ENCODE measurements around the gene MAVS.
"Not testable (repeated sequence)": the region's sequence is repeated elsewhere in the genome, so short reads cannot be mapped to it uniquely, and the experiment has no call there.

MAVS gene

DNA sequence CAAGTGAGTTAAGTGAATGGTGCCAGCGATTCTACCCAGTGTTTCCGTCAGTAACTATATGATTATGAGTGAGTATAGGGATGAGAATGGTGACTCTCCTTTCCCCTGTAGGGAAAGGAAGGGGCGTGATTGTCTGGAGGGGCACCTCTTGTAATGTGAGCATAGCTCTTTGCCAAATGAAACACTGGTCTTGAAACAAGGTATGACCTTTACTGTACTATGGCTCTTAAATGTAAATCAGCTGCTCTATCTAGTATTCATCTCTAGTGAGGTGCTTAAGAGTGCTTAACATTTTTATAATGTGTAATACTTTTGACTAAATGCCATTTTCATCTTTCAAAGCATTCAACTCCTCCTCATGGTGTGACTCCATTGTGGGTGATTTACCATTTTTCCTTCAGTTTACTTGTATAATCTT lies 53.6 kb downstream of the MAVS start:
- Histone ChIP-seq H3K4me1 (ENCODE audit: control insufficient read depth, insufficient read depth, low read length, poor library complexity, severe bottlenecking) (peaks cover 12% of the 10 kb centered on the region), H3K4me3 (ENCODE audit: extremely low read depth, insufficient read depth, low read length, poor library complexity, severe bottlenecking) (no peak overlapping the region), H3K27ac (ENCODE audit: low read depth, low read length, severe bottlenecking) (no peak overlapping the region), H3K36me3 (ENCODE audit: control insufficient read depth, insufficient read depth, low read length) (peaks cover 38% of the 10 kb centered on the region), H3K9me3 (ENCODE audit: control insufficient read depth, low read length) (no peaks in the 10 kb centered on the region)
- WGBS, 2 experiments (ENCODE audit: insufficient coverage in 2 of 2): 60 to 83% methylated on average over 1 to 2 of the region's 3 CpGs

- H3K4me1 ChIP-seq (ENCODE audit: control insufficient read depth, insufficient read depth, low read length, poor library complexity, severe bottlenecking): peaks cover 11% of the 10 kb centered on the region
- H3K36me3 ChIP-seq (ENCODE audit: control insufficient read depth, insufficient read depth, low read length): peaks cover 36% of the 10 kb centered on the region
- H3K27ac ChIP-seq (ENCODE audit: low read depth, low read length, severe bottlenecking): no peak overlapping the region
- 90 to 100% methylated on average over 2 of the region's 3 CpGs for WGBS, 2 experiments (ENCODE audit: insufficient coverage in 2 of 2)
- H3K4me3 ChIP-seq (ENCODE audit: extremely low read depth, insufficient read depth, low read length, poor library complexity, severe bottlenecking): no peak overlapping the region
- H3K9me3 ChIP-seq (ENCODE audit: control insufficient read depth, low read length): no peaks in the 10 kb centered on the region
These were observed 54.5 kb downstream of the MAVS start for GRCh38 chr20:3901028-3901705.

DNA sequence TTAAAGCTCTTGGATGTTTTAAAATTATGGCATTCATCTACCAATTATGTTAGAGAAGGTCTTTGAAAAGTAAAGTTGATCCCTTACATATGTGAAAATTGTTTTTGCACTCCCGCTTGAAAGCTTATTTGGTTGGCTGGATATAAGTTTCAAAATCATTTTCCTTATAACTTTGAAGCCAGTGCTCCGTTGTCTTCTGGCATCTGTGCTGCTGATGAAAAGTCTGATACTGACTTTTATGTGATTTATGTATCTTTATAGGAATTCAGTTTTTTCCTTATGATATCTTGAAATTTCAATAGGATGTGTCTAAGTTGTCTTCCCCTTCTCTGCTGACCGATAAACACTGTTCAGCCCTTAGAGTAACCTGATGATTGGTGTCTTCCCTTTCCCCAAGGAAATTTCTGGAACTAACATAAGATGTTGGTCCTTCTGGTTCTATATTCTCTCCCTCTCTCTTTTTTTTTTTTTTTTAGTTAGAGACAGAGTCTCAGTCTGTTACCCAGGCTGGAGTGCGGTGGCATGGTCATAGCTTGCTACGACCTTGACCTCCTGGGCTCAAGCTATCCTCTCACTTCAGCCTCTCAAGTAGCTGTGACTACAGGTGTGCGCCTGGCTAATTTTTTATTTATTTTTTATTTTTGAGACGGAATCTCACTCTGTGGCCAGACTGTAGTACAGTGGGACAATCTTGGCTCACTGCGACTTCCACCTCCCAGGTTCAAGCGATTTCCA lies 55.2 kb downstream of the MAVS start:
- H3K9me3 ChIP-seq (ENCODE audit: control insufficient read depth, low read length): no peaks in the 10 kb centered on the region
- no peak overlapping the region for H3K27ac ChIP-seq (ENCODE audit: low read depth, low read length, severe bottlenecking)
- no peak overlapping the region for H3K4me3 ChIP-seq (ENCODE audit: extremely low read depth, insufficient read depth, low read length, poor library complexity, severe bottlenecking)
- peaks cover 4% of the 10 kb centered on the region for H3K4me1 ChIP-seq (ENCODE audit: control insufficient read depth, insufficient read depth, low read length, poor library complexity, severe bottlenecking)
- 100% methylated on average over 4 to 5 of the region's 9 CpGs for WGBS, 2 experiments (ENCODE audit: insufficient coverage in 2 of 2)
- H3K36me3 ChIP-seq (ENCODE audit: control insufficient read depth, insufficient read depth, low read length): peaks cover 31% of the 10 kb centered on the region

- H3K4me3 ChIP-seq (ENCODE audit: extremely low read depth, insufficient read depth, low read length, poor library complexity, severe bottlenecking): no peak overlapping the region
- WGBS, 2 experiments (ENCODE audit: insufficient coverage in 2 of 2): 100% methylated on average over 1 to 4 of the region's 5 CpGs
- peaks cover 4% of the 10 kb centered on the region for H3K4me1 ChIP-seq (ENCODE audit: control insufficient read depth, insufficient read depth, low read length, poor library complexity, severe bottlenecking)
- no peaks in the 10 kb centered on the region for H3K9me3 ChIP-seq (ENCODE audit: control insufficient read depth, low read length)
- H3K36me3 ChIP-seq (ENCODE audit: control insufficient read depth, insufficient read depth, low read length): peaks cover 31% of the 10 kb centered on the region
- no peak overlapping the region for H3K27ac ChIP-seq (ENCODE audit: low read depth, low read length, severe bottlenecking)
These were observed 55.8 kb downstream of the MAVS start for GRCh38 chr20:3902446-3902845.

GRCh38 chr20:3904224-3904623 lies 57.6 kb downstream of the MAVS start:
- WGBS, 2 experiments (ENCODE audit: insufficient coverage in 2 of 2): 89% methylated on average over 2 of the region's 2 CpGs; no CpG with 5 or more reads in 1 of the 2 experiments
- H3K9me3 ChIP-seq (ENCODE audit: control insufficient read depth, low read length): no peaks in the 10 kb centered on the region
- H3K36me3 ChIP-seq (ENCODE audit: control insufficient read depth, insufficient read depth, low read length): peaks cover 44% of the 10 kb centered on the region
- no peak overlapping the region for H3K27ac ChIP-seq (ENCODE audit: low read depth, low read length, severe bottlenecking)
- peaks cover 4% of the 10 kb centered on the region for H3K4me1 ChIP-seq (ENCODE audit: control insufficient read depth, insufficient read depth, low read length, poor library complexity, severe bottlenecking)
- H3K4me3 ChIP-seq (ENCODE audit: extremely low read depth, insufficient read depth, low read length, poor library complexity, severe bottlenecking): no peak overlapping the region

- WGBS, 2 experiments (ENCODE audit: insufficient coverage in 2 of 2): 91 to 92% methylated on average over 5 of the region's 5 CpGs
- H3K4me3 ChIP-seq (ENCODE audit: extremely low read depth, insufficient read depth, low read length, poor library complexity, severe bottlenecking): no peak overlapping the region
- no peak overlapping the region for H3K27ac ChIP-seq (ENCODE audit: low read depth, low read length, severe bottlenecking)
- H3K36me3 ChIP-seq (ENCODE audit: control insufficient read depth, insufficient read depth, low read length): peaks cover 50% of the 10 kb centered on the region
- no peaks in the 10 kb centered on the region for H3K4me1 ChIP-seq (ENCODE audit: control insufficient read depth, insufficient read depth, low read length, poor library complexity, severe bottlenecking)
- no peaks in the 10 kb centered on the region for H3K9me3 ChIP-seq (ENCODE audit: control insufficient read depth, low read length)
These were observed 58.2 kb downstream of the MAVS start for GRCh38 chr20:3904857-3905256.

DNA sequence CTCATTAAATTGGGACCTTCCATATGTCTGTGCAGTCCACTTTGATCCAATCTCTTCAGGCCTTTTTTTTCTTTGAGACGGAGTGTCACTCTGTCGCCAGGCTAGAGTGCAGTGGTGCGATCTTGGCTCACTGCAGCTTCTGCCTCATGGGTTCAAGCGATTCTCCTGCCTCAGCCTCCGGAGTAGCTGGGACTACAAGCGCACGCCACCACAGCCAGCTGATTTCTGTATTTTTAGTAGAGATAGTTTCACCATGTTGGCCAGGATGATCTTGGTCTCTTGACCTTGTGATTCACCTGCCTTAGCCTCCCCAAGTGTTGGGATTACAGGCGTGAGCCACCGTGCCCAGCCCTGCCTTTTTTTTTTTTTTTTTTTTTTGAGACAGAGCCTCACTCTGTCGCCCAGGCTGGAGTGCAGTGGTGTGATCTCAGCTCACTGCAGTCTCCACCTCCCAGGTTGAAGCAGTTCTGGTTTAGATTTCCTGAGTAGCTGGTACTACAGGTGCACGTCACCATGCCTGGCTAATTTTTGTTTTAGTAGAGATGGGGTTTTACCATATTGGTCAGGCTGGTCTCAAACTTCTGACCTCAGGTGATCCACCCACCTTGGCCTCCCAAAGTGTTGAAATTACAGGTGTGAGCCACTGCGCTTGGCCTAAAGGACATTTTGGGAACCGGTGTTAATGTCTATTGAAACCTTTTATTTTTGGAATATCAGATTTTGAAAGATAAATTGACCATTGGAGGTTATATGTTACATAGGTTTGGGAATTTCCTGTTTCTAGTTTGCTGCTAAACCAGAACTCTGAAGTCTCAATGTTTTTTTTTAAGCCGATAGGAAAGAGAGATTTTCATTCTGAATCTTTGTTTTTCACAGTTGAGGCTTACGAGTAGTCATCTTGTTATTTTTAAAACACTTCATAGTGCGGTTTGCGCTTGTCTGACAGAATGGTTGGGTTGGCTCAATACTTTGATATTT lies 60.4 kb downstream of the MAVS start:
- H3K27ac ChIP-seq (ENCODE audit: low read depth, low read length, severe bottlenecking); H3K9me3 ChIP-seq (ENCODE audit: control insufficient read depth, low read length); H3K4me1 ChIP-seq (ENCODE audit: control insufficient read depth, insufficient read depth, low read length, poor library complexity, severe bottlenecking); H3K4me3 ChIP-seq (ENCODE audit: extremely low read depth, insufficient read depth, low read length, poor library complexity, severe bottlenecking): not testable (repeated sequence)
- WGBS, 2 experiments (ENCODE audit: insufficient coverage in 2 of 2): 92 to 97% methylated on average over 8 to 14 of the region's 17 CpGs
- peaks cover 67% of the 10 kb centered on the region for H3K36me3 ChIP-seq (ENCODE audit: control insufficient read depth, insufficient read depth, low read length)

- no peaks in the 10 kb centered on the region for H3K9me3 ChIP-seq (ENCODE audit: control insufficient read depth, low read length)
- WGBS, 2 experiments (ENCODE audit: insufficient coverage in 2 of 2): 96 to 97% methylated on average over 4 of the region's 4 CpGs
- no peaks in the 10 kb centered on the region for H3K4me1 ChIP-seq (ENCODE audit: control insufficient read depth, insufficient read depth, low read length, poor library complexity, severe bottlenecking)
- H3K4me3 ChIP-seq (ENCODE audit: extremely low read depth, insufficient read depth, low read length, poor library complexity, severe bottlenecking): no peak overlapping the region
- H3K27ac ChIP-seq (ENCODE audit: low read depth, low read length, severe bottlenecking): no peak overlapping the region
- peaks cover 78% of the 10 kb centered on the region for H3K36me3 ChIP-seq (ENCODE audit: control insufficient read depth, insufficient read depth, low read length)
These were observed 62.0 kb downstream of the MAVS start for GRCh38 chr20:3908667-3909066.

DNA sequence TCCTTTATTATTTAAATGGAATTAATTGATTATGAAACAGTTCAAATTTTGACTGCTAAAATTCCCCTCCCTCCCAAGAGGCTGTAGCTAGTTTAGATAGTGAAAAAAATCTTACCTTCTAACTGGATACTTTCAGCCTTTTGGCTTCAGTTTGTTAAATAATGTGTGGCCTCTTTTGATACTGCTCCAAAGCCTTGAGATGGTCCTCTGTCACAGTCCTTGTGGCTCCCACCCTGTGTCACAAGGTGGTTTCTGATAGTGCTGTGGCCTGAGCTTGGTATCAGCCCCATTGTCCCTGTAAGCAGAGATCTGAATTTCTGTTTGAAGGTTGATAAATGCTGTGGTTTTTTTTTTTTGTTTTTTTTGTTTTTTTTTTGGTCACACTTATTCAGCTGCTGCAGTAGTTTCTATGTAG lies 63.3 kb downstream of the MAVS start:
- H3K9me3 ChIP-seq (ENCODE audit: control insufficient read depth, low read length): no peaks in the 10 kb centered on the region
- no peak overlapping the region for H3K4me3 ChIP-seq (ENCODE audit: extremely low read depth, insufficient read depth, low read length, poor library complexity, severe bottlenecking)
- peaks cover 82% of the 10 kb centered on the region for H3K36me3 ChIP-seq (ENCODE audit: control insufficient read depth, insufficient read depth, low read length)
- H3K4me1 ChIP-seq (ENCODE audit: control insufficient read depth, insufficient read depth, low read length, poor library complexity, severe bottlenecking): no peaks in the 10 kb centered on the region
- no peak overlapping the region for H3K27ac ChIP-seq (ENCODE audit: low read depth, low read length, severe bottlenecking)

DNA sequence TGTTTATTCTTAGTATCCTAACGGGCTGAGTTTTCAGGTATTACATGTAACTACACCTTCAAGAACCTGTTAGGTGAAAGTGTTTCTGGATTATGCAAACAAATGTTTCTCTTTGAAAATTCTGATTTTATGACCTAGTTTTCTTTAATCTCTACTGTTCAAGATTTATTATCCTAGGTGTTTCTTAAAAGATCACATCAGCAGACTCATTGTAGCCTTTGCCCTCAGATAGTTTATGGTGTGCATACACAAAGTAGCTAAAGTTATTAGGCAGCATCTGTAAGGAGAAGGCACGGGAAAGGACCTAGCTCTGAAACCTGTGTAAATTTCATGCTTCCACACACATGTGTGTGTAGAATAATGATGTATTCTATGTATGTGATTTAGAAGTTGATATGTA lies 64.2 kb downstream of the MAVS start:
- H3K27ac ChIP-seq (ENCODE audit: low read depth, low read length, severe bottlenecking): no peak overlapping the region
- H3K4me3 ChIP-seq (ENCODE audit: extremely low read depth, insufficient read depth, low read length, poor library complexity, severe bottlenecking): no peak overlapping the region
- no peaks in the 10 kb centered on the region for H3K9me3 ChIP-seq (ENCODE audit: control insufficient read depth, low read length)
- 100% methylated on average over 1 of the region's 2 CpGs for WGBS, 2 experiments (ENCODE audit: insufficient coverage in 2 of 2)
- H3K36me3 ChIP-seq (ENCODE audit: control insufficient read depth, insufficient read depth, low read length): peaks cover 80% of the 10 kb centered on the region
- H3K4me1 ChIP-seq (ENCODE audit: control insufficient read depth, insufficient read depth, low read length, poor library complexity, severe bottlenecking): no peaks in the 10 kb centered on the region
